MM.1S (cell line): ENCODE data around the gene PDIA2.

Source experiments
- DNase-seq: peaks from one replicate; pipeline ENCODE4 v3.0.0-alpha.2; 2015
- H2AFZ ChIP-seq: fragments of 300-600 bp; sonication (generic); 2 replicates; pipeline ENCODE4 v1.6.0; 2016; ENCODE audit warnings: antibody characterized with exemption, low read length
- H3F3A ChIP-seq: fragments of 300-600 bp; sonication (generic); 2 replicates; pipeline ENCODE4 v1.6.1; 2016; ENCODE audit warnings: mild to moderate bottlenecking, antibody characterized with exemption, low read length, moderate library complexity, mixed read lengths; ENCODE audit not compliant: insufficient read depth
- H3K27ac ChIP-seq: fragments of 300-600 bp; sonication (generic); 2 replicates; pipeline ENCODE4 v1.5.1; 2016; ENCODE audit warnings: mild to moderate bottlenecking, low read length
- H3K27me3 ChIP-seq: fragments of 300-600 bp; sonication (generic); replicated peaks from 2 replicates; pipeline ENCODE4 v1.6.0; 2016; ENCODE audit warnings: low read length; ENCODE audit not compliant: insufficient read depth
- H3K36me3 ChIP-seq: fragments of 300-600 bp; sonication (generic); replicated peaks from 2 replicates; pipeline ENCODE4 v1.6.1; 2016; ENCODE audit warnings: mild to moderate bottlenecking, low read length, mixed read lengths; ENCODE audit not compliant: insufficient read depth
- H3K4me1 ChIP-seq: fragments of 300-600 bp; sonication (generic); 2 replicates; pipeline ENCODE4 v1.6.1; 2016; ENCODE audit warnings: low read length, mixed read lengths
- H3K4me2 ChIP-seq: fragments of 300-600 bp; sonication (generic); 2 replicates; pipeline ENCODE4 v1.6.0; 2016; ENCODE audit warnings: low read depth, low read length
- H3K4me3 ChIP-seq: fragments of 300-600 bp; sonication (generic); 2 replicates; pipeline ENCODE4 v1.5.1; 2016; ENCODE audit warnings: low read length, mixed read lengths
- H3K79me2 ChIP-seq: fragments of 300-600 bp; sonication (generic); 2 replicates; pipeline ENCODE4 v1.6.1; 2016; ENCODE audit warnings: mixed run types, low read length, mixed read lengths
- H3K9ac ChIP-seq: fragments of 300-600 bp; sonication (generic); 2 replicates; pipeline ENCODE4 v1.6.1; 2016; ENCODE audit warnings: low read length, mixed read lengths
- H3K9me2 ChIP-seq: fragments of 300-600 bp; sonication (generic); replicated peaks from 2 replicates; pipeline ENCODE4 v1.6.1; 2016; ENCODE audit warnings: mild to moderate bottlenecking, low read length, mixed read lengths; ENCODE audit not compliant: insufficient read depth
- H3K9me3 ChIP-seq: fragments of 300-600 bp; sonication (generic); replicated peaks from 2 replicates; pipeline ENCODE4 v1.6.1; 2016; ENCODE audit warnings: mild to moderate bottlenecking, low read length, mixed read lengths; ENCODE audit not compliant: insufficient read depth
- H4K20me1 ChIP-seq: fragments of 300-600 bp; sonication (generic); 2 replicates; pipeline ENCODE4 v1.6.1; 2016; ENCODE audit warnings: mild to moderate bottlenecking, low read length, moderate library complexity, mixed read lengths; ENCODE audit not compliant: insufficient read depth
- EZH2 ChIP-seq: fragments of 300-600 bp; sonication (generic); optimal IDR thresholded peaks from 2 replicates; pipeline ENCODE3; 2017; ENCODE audit warnings: low read depth, mild to moderate bottlenecking, antibody characterized with exemption, low read length, mixed read lengths
- EZH2phosphoT487 ChIP-seq: fragments of 300-600 bp; sonication (generic); IDR thresholded peaks from 2 replicates; pipeline ENCODE4 v1.6.1; 2018; ENCODE audit warnings: antibody characterized with exemption, low read length
- TF ChIP-seq, protein P1 (sequence below): fragments of 300-600 bp; sonication (generic); IDR thresholded peaks from 2 replicates; pipeline ENCODE4 v1.5.1; 2016; ENCODE audit warnings: antibody characterized with exemption, low read length, mixed read lengths

The PDIA2 gene

DNA sequence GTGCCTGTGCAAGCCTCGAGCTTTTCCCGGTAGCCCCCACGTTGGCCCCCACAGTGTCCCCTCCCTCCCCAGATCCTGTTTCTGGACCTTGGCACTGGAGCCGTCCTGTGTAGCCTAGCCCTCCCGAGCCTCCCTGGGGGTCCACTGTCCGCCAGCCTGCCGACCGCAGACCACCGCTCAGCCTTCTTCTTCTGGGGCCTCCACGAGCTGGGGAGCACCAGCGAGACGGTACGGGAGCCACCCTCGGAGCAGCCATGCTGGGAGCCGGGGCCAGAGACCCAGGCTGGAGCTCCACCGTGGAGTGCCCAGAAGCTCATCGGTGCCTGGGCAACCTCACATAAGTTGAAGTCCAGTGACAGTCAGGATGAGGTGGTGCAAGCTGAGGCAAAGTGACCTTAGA lies 19.0 kb upstream of the PDIA2 start:
- H3K36me3 ChIP-seq = no peaks in the 10 kb centered on the region
- TF ChIP-seq EZH2 = no peak
- no peak overlapping the region for H3K4me2 ChIP-seq

DNA sequence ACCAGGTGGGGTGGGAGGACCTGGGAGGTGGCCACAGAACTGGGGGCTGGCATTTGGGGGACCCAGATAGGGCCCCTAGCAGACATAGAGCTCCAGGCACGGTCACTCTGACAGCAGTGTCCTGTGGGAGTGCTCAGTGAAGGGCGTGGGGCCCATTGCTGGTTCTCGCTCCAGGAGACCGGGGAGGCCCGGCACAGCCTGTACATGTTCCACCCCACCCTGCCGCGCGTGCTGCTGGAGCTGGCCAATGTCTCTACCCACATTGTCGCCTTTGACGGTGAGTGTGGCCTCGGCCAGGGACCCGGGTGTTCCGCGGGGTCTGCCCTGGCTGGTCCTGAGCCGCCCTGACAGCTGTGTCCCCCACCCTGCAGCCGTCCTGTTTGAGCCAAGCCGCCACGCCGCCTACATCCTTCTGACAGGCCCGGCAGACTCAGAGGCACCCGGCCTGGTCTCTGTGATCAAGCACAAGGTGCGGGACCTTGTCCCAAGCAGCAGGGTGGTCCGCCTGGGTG lies 18.5 kb upstream of the PDIA2 start:
- H3K9me3 ChIP-seq = no peaks in the 10 kb centered on the region
- TF ChIP-seq, protein P1, sequence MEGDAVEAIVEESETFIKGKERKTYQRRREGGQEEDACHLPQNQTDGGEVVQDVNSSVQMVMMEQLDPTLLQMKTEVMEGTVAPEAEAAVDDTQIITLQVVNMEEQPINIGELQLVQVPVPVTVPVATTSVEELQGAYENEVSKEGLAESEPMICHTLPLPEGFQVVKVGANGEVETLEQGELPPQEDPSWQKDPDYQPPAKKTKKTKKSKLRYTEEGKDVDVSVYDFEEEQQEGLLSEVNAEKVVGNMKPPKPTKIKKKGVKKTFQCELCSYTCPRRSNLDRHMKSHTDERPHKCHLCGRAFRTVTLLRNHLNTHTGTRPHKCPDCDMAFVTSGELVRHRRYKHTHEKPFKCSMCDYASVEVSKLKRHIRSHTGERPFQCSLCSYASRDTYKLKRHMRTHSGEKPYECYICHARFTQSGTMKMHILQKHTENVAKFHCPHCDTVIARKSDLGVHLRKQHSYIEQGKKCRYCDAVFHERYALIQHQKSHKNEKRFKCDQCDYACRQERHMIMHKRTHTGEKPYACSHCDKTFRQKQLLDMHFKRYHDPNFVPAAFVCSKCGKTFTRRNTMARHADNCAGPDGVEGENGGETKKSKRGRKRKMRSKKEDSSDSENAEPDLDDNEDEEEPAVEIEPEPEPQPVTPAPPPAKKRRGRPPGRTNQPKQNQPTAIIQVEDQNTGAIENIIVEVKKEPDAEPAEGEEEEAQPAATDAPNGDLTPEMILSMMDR = no peak
- TF ChIP-seq EZH2 (no peak), EZH2phosphoT487 (no peak)
- H3K36me3 ChIP-seq = no peaks in the 10 kb centered on the region
- no peaks in the 10 kb centered on the region for H4K20me1 ChIP-seq
- H3K4me3 ChIP-seq = no peak overlapping the region
- no peak overlapping the region for H3K9ac ChIP-seq
- H3K4me1 ChIP-seq = no peaks in the 10 kb centered on the region
- no peak overlapping the region for H3K4me2 ChIP-seq
- H3K9me2 ChIP-seq = no peaks in the 10 kb centered on the region
- no peak for DNase-seq
- H2AFZ ChIP-seq = no peak overlapping the region
- no peak overlapping the region for H3K27ac ChIP-seq
- H3K79me2 ChIP-seq = no peaks in the 10 kb centered on the region
- H3F3A ChIP-seq = no peaks in the 10 kb centered on the region
- 0 out of 2 replicates have a peak, but pooled peaks cover 3% of the 10 kb centered on the region for H3K27me3 ChIP-seq

More for the DNA sequence above, 19.0 kb upstream of the PDIA2 start:
- DNase-seq = no peak
- no peaks in the 10 kb centered on the region for H3K27me3 ChIP-seq
- H4K20me1 ChIP-seq = no peaks in the 10 kb centered on the region
- H3K27ac ChIP-seq = no peak overlapping the region
- H3K4me3 ChIP-seq = no peak overlapping the region
- no peak overlapping the region for H2AFZ ChIP-seq
- H3K79me2 ChIP-seq = no peaks in the 10 kb centered on the region
- no peaks in the 10 kb centered on the region for H3K9me2 ChIP-seq
- H3K9me3 ChIP-seq = no peaks in the 10 kb centered on the region
- no peaks in the 10 kb centered on the region for H3K4me1 ChIP-seq
- no peaks in the 10 kb centered on the region for H3F3A ChIP-seq
- no peak overlapping the region for H3K9ac ChIP-seq

- no peaks in the 10 kb centered on the region for H3K4me1 ChIP-seq
- H3K27ac ChIP-seq = no peak overlapping the region
- H3K9me2 ChIP-seq = no peaks in the 10 kb centered on the region
- H2AFZ ChIP-seq = no peak overlapping the region
- H3K27me3 ChIP-seq = peaks cover 7% of the 10 kb centered on the region
- no peak overlapping the region for H3K9ac ChIP-seq
- no peaks in the 10 kb centered on the region for H4K20me1 ChIP-seq
- H3K4me3 ChIP-seq = no peak overlapping the region
- H3K4me2 ChIP-seq = no peak overlapping the region
- DNase-seq = no peak
- no peaks in the 10 kb centered on the region for H3K36me3 ChIP-seq
- H3K9me3 ChIP-seq = no peaks in the 10 kb centered on the region
- no peaks in the 10 kb centered on the region for H3F3A ChIP-seq
- no peaks in the 10 kb centered on the region for H3K79me2 ChIP-seq
- TF ChIP-seq, protein P1 = no peak
- TF ChIP-seq EZH2phosphoT487 = no peak
- no peak for TF ChIP-seq EZH2
Observed at GRCh38 chr16:265002-265529, 17.9 kb upstream of the PDIA2 start.

GRCh38 chr16:265711-266110 lies 17.3 kb upstream of the PDIA2 start:
- Histone ChIP-seq H3K27me3 (peaks cover 13% of the 10 kb centered on the region), H3K36me3 (no peaks in the 10 kb centered on the region), H3K79me2 (no peaks in the 10 kb centered on the region), H3K27ac (no peak overlapping the region), H3K9me2 (no peaks in the 10 kb centered on the region), H3K9me3 (no peaks in the 10 kb centered on the region), H3F3A (no peaks in the 10 kb centered on the region), H3K4me1 (no peaks in the 10 kb centered on the region), H3K9ac (no peak overlapping the region), H3K4me3 (no peak overlapping the region), H3K4me2 (no peak overlapping the region), H2AFZ (no peak overlapping the region), H4K20me1 (no peaks in the 10 kb centered on the region)
- no peak for DNase-seq
- TF ChIP-seq EZH2 = no peak
- no peak for TF ChIP-seq EZH2phosphoT487
- TF ChIP-seq, protein P1 = no peak
